Gastrocnemius medialis (tissue), 4 donors: ENCODE results near the gene ASTN2. TPM values are rescaled to one million over a fixed set of nuclear protein-coding genes. Genes with fewer than 3 reads are reported as not detected.

Experiments used
- ATAC-seq, 2 donors: fragments of 150-250 bp; one replicate each; pipeline ENCODE4 v1.9.1; 2016
- DNase-seq, 2 donors: peaks; one replicate each; pipeline ENCODE4 v3.0.0-alpha.2; 2019
- H3K27ac ChIP-seq, 4 donors: fragments of 200-600 bp; sonication (generic); 1 replicate in 1 of 4; 2 replicates in 3 of 4; pipeline ENCODE4 v1.5.1; 2016 to 2018; ENCODE audit warnings: mild to moderate bottlenecking in 2 of 4, moderate library complexity in 1 of 4
- H3K27me3 ChIP-seq, 3 donors: fragments of 200-600 bp; sonication (generic) in 2 of 3; 1 replicate in 1 of 3; 2 replicates in 2 of 3; pipeline versions ENCODE4 v1.5.1 to v1.6.0; 2016 to 2019; ENCODE audit warnings: mild to moderate bottlenecking in 1 of 3, moderate library complexity in 1 of 3
- H3K36me3 ChIP-seq, 2 donors: fragments of 200-600 bp; sonication (generic) in 1 of 2; one replicate each; pipeline ENCODE4 v1.5.1; 2017 to 2018
- H3K4me1 ChIP-seq, 2 donors: fragments of 200-600 bp; sonication (generic) in 1 of 2; one replicate each; pipeline ENCODE4 v1.5.1; 2016 to 2017; ENCODE audit warnings: mild to moderate bottlenecking in 2 of 2
- H3K4me3 ChIP-seq, 4 donors: fragments of 200-600 bp; sonication (generic) in 3 of 4; 1 replicate in 1 of 4; 2 replicates in 3 of 4; pipeline ENCODE4 v1.5.1; 2016 to 2019; ENCODE audit warnings: mild to moderate bottlenecking in 2 of 4
- H3K9me3 ChIP-seq, 3 donors: fragments of 200-600 bp; sonication (generic) in 2 of 3; 1 replicate in 1 of 3; 2 replicates in 2 of 3; pipeline ENCODE4 v1.5.1; 2016 to 2019
- POLR2A ChIP-seq, 2 donors: fragments of 450-650 bp; IDR thresholded peaks; one replicate each; pipeline ENCODE4 v1.6.1; 2017; ENCODE audit warnings: antibody characterized with exemption in 2 of 2, mild to moderate bottlenecking in 2 of 2, moderate library complexity in 2 of 2
- in situ Hi-C, 4 donors: fragments of 200-750 bp; cut with MboI; loops; one replicate each; pipeline versions ENCODE4 v1.15.0 to v1.8.0; 2017; ENCODE audit warnings: low sequenced_read_pairs in 4 of 4
- intact Hi-C: fragments of 100-400 bp; cut with DNase I; formaldehyde crosslinking; loops from one replicate; pipeline ENCODE4 v1.15.1; 2023; ENCODE audit warnings: low total_unique reads
- total RNA-seq, 4 donors: library from RNA; depleted of rRNA; stranded (reverse); fragments of >200 nt; gene quantifications; one replicate each; pipeline versions ENCODE4 v1.1.0 to v1.2.3, GENCODE V29; 2016
- TF ChIP-seq, protein P1 (sequence below), 5 experiments: fragments of 450-650 bp in 3 of 5; fragments of 200-600 bp in 2 of 5; sonication (generic) in 2 of 5; IDR thresholded peaks in 4 of 5; conservative IDR thresholded peaks in 1 of 5; 1 replicate in 4 of 5; 2 replicates in 1 of 5; pipeline ENCODE4 v1.5.1; 2016 to 2019; ENCODE audit warnings: antibody characterized with exemption in 5 of 5, mild to moderate bottlenecking in 3 of 5, moderate library complexity in 3 of 5

ASTN2 gene
- total RNA-seq, 4 donors from 2014 or later = 2.5 to 4.6 (median 3.7) TPM

DNA sequence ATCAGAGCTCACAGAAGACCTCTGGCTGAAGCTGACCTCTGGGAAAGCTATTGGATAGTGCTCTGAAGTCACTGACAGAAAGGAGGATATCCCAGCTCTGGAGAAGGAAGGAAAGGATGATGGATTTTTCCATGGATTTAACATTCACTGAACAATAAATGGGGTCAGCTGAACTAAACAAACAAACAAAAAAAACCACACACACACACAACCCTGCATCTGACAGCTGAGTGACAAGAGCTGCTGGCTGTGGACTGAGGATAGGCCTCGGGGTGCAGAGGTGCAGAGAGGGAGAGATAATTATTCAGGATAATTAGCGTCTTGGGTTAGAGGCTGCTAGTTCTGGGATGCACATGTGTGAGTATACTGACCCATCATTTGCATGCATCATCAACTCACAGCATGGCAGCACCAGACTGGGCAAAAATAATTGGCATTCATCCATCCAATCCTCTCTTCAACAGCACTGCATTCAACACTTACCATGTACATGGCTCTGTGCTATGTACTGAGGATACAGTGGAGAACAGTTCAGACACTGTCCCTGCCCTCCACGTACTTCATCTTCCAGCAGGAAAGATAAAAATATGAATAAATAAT is 859.2 kb downstream of the ASTN2 start:
- Histone ChIP-seq H3K36me3 (no peaks in the 10 kb centered on the region), H3K27ac (peak overlapping the region in 3 of 4 donors; percentile 18 to 51 (median 32)), H3K4me1 (peaks cover 0 to 2% of the 10 kb centered on the region in 2 donors), H3K4me3 (no peak overlapping the region), H3K9me3 (no peaks in the 10 kb centered on the region), H3K27me3 (no peaks in the 10 kb centered on the region)
- ATAC-seq = peak in 1 of 2 donors; percentile 33
- in situ Hi-C loops (loop anchor here in 2 of 4 donors (25.0 kb wide), 3 partner anchors 93 to 668 kb away; no protein-coding TSS in a partner anchor), intact Hi-C loops (no loop called here)
- DNase-seq = no peak
- TF ChIP-seq POLR2A (IDR thresholded peaks at IDR 0.05) = no peak
- TF ChIP-seq, protein P1, sequence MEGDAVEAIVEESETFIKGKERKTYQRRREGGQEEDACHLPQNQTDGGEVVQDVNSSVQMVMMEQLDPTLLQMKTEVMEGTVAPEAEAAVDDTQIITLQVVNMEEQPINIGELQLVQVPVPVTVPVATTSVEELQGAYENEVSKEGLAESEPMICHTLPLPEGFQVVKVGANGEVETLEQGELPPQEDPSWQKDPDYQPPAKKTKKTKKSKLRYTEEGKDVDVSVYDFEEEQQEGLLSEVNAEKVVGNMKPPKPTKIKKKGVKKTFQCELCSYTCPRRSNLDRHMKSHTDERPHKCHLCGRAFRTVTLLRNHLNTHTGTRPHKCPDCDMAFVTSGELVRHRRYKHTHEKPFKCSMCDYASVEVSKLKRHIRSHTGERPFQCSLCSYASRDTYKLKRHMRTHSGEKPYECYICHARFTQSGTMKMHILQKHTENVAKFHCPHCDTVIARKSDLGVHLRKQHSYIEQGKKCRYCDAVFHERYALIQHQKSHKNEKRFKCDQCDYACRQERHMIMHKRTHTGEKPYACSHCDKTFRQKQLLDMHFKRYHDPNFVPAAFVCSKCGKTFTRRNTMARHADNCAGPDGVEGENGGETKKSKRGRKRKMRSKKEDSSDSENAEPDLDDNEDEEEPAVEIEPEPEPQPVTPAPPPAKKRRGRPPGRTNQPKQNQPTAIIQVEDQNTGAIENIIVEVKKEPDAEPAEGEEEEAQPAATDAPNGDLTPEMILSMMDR (IDR thresholded peaks at IDR 0.05 in 4 of 5, conservative IDR thresholded peaks at IDR 0.05 in 1 of 5) = no peak

DNA sequence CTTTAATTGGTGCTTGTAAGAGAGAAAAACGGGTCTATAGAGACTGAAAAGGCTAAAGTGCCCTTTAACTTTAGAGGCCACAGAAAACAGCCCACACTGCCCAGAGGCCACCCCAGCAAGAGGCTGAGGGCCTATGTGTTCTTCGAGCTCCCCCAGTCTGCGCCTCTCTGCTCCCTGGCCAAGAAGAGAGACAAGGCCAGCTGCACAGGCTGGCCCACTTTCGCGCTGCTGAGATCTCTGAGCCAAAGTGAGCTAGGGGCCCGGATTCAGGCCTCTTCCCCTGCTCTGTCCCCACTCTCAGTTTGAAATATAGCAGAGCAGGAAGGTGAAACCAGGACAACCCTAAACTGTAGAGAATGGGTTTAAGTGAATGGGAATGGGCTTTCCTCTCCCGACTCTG is 859.7 kb downstream of the ASTN2 start:
- Histone ChIP-seq H3K9me3 (no peaks in the 10 kb centered on the region), H3K27ac (peak overlapping the region in 3 of 4 donors; percentile 18 to 51 (median 32)), H3K4me1 (peaks cover 0 to 5% of the 10 kb centered on the region in 2 donors), H3K36me3 (no peaks in the 10 kb centered on the region), H3K27me3 (no peaks in the 10 kb centered on the region), H3K4me3 (no peak overlapping the region)
- intact Hi-C loops (no loop called here), in situ Hi-C loops (loop anchor here in 2 of 4 donors (25.0 kb wide), 3 partner anchors 93 to 668 kb away; no protein-coding TSS in a partner anchor)
- TF ChIP-seq, protein P1 (IDR thresholded peaks at IDR 0.05 in 4 of 5, conservative IDR thresholded peaks at IDR 0.05 in 1 of 5) = no peak
- no peak for TF ChIP-seq POLR2A (IDR thresholded peaks at IDR 0.05)
- ATAC-seq (peak in 1 of 2 donors; percentile 35), DNase-seq (no peak)

GRCh38 chr9:116550696-116551436 is 864.0 kb downstream of the ASTN2 start:
- no peaks in the 10 kb centered on the region for H3K9me3 ChIP-seq
- ATAC-seq = no peak
- no peak for DNase-seq
- TF ChIP-seq POLR2A (IDR thresholded peaks at IDR 0.05) = no peak
- TF ChIP-seq, protein P1 (IDR thresholded peaks at IDR 0.05 in 4 of 5, conservative IDR thresholded peaks at IDR 0.05 in 1 of 5) = no peak
- peak overlapping the region in 3 of 4 donors; percentile 40 to 72 (median 41) for H3K27ac ChIP-seq
- in situ Hi-C loops = loop anchor here in 2 of 4 donors (25.0 kb wide), 3 partner anchors 89 to 664 kb away; no protein-coding TSS in a partner anchor
- peaks cover 5 to 22% of the 10 kb centered on the region in 2 donors for H3K4me1 ChIP-seq
- H3K4me3 ChIP-seq = no peak overlapping the region
- no peaks in the 10 kb centered on the region for H3K36me3 ChIP-seq
- intact Hi-C loops = no loop called here
- no peaks in the 10 kb centered on the region for H3K27me3 ChIP-seq

DNA sequence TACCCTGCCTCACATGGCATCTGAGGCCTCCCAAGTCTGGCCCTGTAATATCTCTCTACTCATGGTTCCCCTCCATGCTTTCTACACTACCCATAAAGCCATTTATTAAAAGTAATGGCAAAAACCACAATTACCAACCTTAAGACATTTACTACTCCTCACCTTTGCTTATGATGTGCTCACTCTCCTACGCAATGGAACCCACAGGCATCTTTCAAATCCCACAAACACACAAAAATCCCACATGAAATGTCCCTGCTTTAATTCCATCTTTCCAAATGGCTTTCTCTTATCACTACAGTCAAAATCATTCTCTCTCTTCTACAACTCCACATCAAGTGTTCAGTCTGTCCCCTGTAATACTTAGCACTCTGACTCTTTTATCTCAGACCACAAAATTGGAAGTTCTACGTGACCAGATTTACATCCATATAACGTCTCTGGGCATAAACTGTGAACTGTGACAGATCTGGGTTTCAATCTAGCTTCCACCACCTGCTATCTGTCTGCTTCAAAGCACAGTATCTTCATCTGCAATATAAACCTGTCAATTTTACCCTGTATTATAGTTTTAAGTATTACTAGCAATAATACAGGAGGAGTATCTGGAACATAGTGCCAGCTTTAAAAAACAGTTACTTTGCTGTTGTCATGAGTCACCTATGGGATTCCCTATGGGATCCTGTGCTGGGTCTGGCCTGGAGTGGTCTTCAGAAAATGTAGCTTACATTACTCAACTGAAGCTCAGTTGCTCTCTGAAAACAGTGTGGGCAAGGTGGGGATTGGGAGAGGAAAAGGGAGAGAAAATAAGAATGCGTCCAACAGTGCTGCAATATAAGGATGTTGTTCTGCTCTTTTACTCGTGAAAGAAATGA is 864.8 kb downstream of the ASTN2 start:
- DNase-seq = no peak
- no peak for ATAC-seq
- Histone ChIP-seq H3K27me3 (no peaks in the 10 kb centered on the region), H3K27ac (peak overlapping the region; percentile 41 to 80 (median 67)), H3K4me3 (no peak overlapping the region), H3K36me3 (no peaks in the 10 kb centered on the region), H3K9me3 (no peaks in the 10 kb centered on the region), H3K4me1 (peaks cover 5 to 20% of the 10 kb centered on the region in 2 donors)
- in situ Hi-C loops (loop anchor here in 2 of 4 donors (25.0 kb wide), 3 partner anchors 88 to 663 kb away; no protein-coding TSS in a partner anchor), intact Hi-C loops (no loop called here)
- TF ChIP-seq, protein P1 (IDR thresholded peaks at IDR 0.05 in 4 of 5, conservative IDR thresholded peaks at IDR 0.05 in 1 of 5) = no peak
